WERI-Rb-1 (cell line): ENCODE data around the gene ENOX1.

Source experiments
- DNase-seq: peaks from one replicate; pipeline ENCODE4 v3.0.0-alpha.2; 2020
- H3K27ac ChIP-seq: fragments of 250-450 bp; sonication (Bioruptor Pico); 2 replicates; pipeline ENCODE4 v1.5.1; 2020; ENCODE audit warnings: mild to moderate bottlenecking, moderate library complexity
- H3K27me3 ChIP-seq: fragments of 250-450 bp; sonication (Bioruptor Pico); 2 replicates; pipeline ENCODE4 v1.5.1; 2021; ENCODE audit warnings: mild to moderate bottlenecking, low read depth, moderate library complexity; ENCODE audit not compliant: insufficient read depth, severe bottlenecking
- H3K36me3 ChIP-seq: fragments of 250-450 bp; sonication (Bioruptor Pico); 2 replicates; pipeline ENCODE4 v1.5.1; 2020; ENCODE audit warnings: mild to moderate bottlenecking, moderate library complexity
- H3K4me3 ChIP-seq: 2 replicates; pipeline ENCODE4 v1.5.1; 2011; ENCODE audit warnings: low read depth, mild to moderate bottlenecking, control low read depth, low read length
- H3K9me3 ChIP-seq: fragments of 250-450 bp; sonication (Bioruptor Pico); 2 replicates; pipeline ENCODE4 v1.5.1; 2021; ENCODE audit warnings: mild to moderate bottlenecking, moderate library complexity; ENCODE audit not compliant: severe bottlenecking
- CTCF ChIP-seq: IDR thresholded peaks from 2 replicates; pipeline ENCODE4 v1.5.1; 2011; ENCODE audit warnings: low read depth, mild to moderate bottlenecking, control low read depth, inconsistent platforms, low read length

The ENOX1 gene

GRCh38 chr13:43516401-43516833 lies 270.4 kb downstream of the ENOX1 start:
- H3K27ac ChIP-seq = no peak overlapping the region
- H3K4me3 ChIP-seq = no peak overlapping the region
- H3K36me3 ChIP-seq = no peaks in the 10 kb centered on the region
- no peaks in the 10 kb centered on the region for H3K9me3 ChIP-seq
- TF ChIP-seq CTCF = no peak
- H3K27me3 ChIP-seq = no peaks in the 10 kb centered on the region
- DNase-seq = no peak

GRCh38 chr13:43515531-43515930 lies 271.2 kb downstream of the ENOX1 start:
- H3K36me3 ChIP-seq = no peaks in the 10 kb centered on the region
- no peak overlapping the region for H3K27ac ChIP-seq
- no peak for TF ChIP-seq CTCF
- DNase-seq = no peak
- no peak overlapping the region for H3K4me3 ChIP-seq
- H3K27me3 ChIP-seq = no peaks in the 10 kb centered on the region
- no peaks in the 10 kb centered on the region for H3K9me3 ChIP-seq

GRCh38 chr13:43514311-43514710 lies 272.5 kb downstream of the ENOX1 start:
- DNase-seq = no peak
- Histone ChIP-seq H3K27ac (no peak overlapping the region), H3K9me3 (no peaks in the 10 kb centered on the region), H3K4me3 (no peak overlapping the region), H3K27me3 (no peaks in the 10 kb centered on the region), H3K36me3 (no peaks in the 10 kb centered on the region)
- TF ChIP-seq CTCF = no peak

GRCh38 chr13:43512221-43512620 lies 274.6 kb downstream of the ENOX1 start:
- no peak overlapping the region for H3K27ac ChIP-seq
- no peaks in the 10 kb centered on the region for H3K9me3 ChIP-seq
- DNase-seq = no peak
- no peak for TF ChIP-seq CTCF
- no peak overlapping the region for H3K4me3 ChIP-seq
- no peaks in the 10 kb centered on the region for H3K27me3 ChIP-seq
- H3K36me3 ChIP-seq = no peaks in the 10 kb centered on the region

GRCh38 chr13:43510956-43511901 lies 275.5 kb downstream of the ENOX1 start:
- no peak for DNase-seq
- Histone ChIP-seq H3K4me3 (no peak overlapping the region), H3K36me3 (no peaks in the 10 kb centered on the region), H3K9me3 (no peaks in the 10 kb centered on the region), H3K27me3 (no peaks in the 10 kb centered on the region), H3K27ac (no peak overlapping the region)
- no peak for TF ChIP-seq CTCF
